Ecto neural progenitor cell (in vitro differentiated cells): ENCODE data around the gene ZNF652.

Experiments
- DNase-seq: peaks from one replicate; pipeline ENCODE4 v3.0.0-alpha.2; 2018; ENCODE audit warnings: low spot score

Gene ZNF652

GRCh38 chr17:49358641-49359247, 3.3 kb downstream of the ZNF652 start:
- no peak for DNase-seq

GRCh38 chr17:49357516-49357915, 4.5 kb downstream of the ZNF652 start:
- no peak for DNase-seq

GRCh38 chr17:49356320-49356719, 5.7 kb downstream of the ZNF652 start:
- DNase-seq = no peak

GRCh38 chr17:49353607-49354006, 8.4 kb downstream of the ZNF652 start:
- DNase-seq = no peak

GRCh38 chr17:49352587-49353154, 9.4 kb downstream of the ZNF652 start:
- no peak for DNase-seq

GRCh38 chr17:49351572-49352140, 10.4 kb downstream of the ZNF652 start:
- DNase-seq = no peak

GRCh38 chr17:49349541-49349940, 12.5 kb downstream of the ZNF652 start:
- DNase-seq = no peak

GRCh38 chr17:49344914-49345313, 17.1 kb downstream of the ZNF652 start:
- DNase-seq = no peak

GRCh38 chr17:49343273-49343672, 18.8 kb downstream of the ZNF652 start:
- DNase-seq = no peak

GRCh38 chr17:49342575-49342936, 19.5 kb downstream of the ZNF652 start:
- no peak for DNase-seq

- no peak for DNase-seq
Observed at GRCh38 chr17:49341356-49341755, 20.7 kb downstream of the ZNF652 start.

- no peak for DNase-seq
Observed at GRCh38 chr17:49339354-49339753, 22.7 kb downstream of the ZNF652 start.

GRCh38 chr17:49338883-49339282, 23.2 kb downstream of the ZNF652 start:
- DNase-seq = no peak

- DNase-seq = no peak
Observed at GRCh38 chr17:49337884-49338283, 24.2 kb downstream of the ZNF652 start.

GRCh38 chr17:49334744-49335512, 27.1 kb downstream of the ZNF652 start:
- no peak for DNase-seq

- DNase-seq = no peak
Observed at GRCh38 chr17:49333804-49334203, 28.2 kb downstream of the ZNF652 start.

GRCh38 chr17:49327835-49328784, 33.9 kb downstream of the ZNF652 start:
- no peak for DNase-seq

GRCh38 chr17:49325980-49326379, 36.1 kb downstream of the ZNF652 start:
- no peak for DNase-seq

GRCh38 chr17:49318435-49318965, 43.5 kb downstream of the ZNF652 start:
- no peak for DNase-seq

GRCh38 chr17:49316889-49317675, 45.0 kb downstream of the ZNF652 start:
- no peak for DNase-seq

GRCh38 chr17:49316258-49316570, 45.8 kb downstream of the ZNF652 start:
- DNase-seq = no peak
